ACC112 (cell line): ENCODE measurements around the gene ANKMY1.
"Not testable (repeated sequence)": the region's sequence is repeated elsewhere in the genome, so short reads cannot be mapped to it uniquely, and the experiment has no call there.

ENCODE experiments used
- H2AFZ ChIP-seq: fragments of 200-600 bp; sonication (generic); one replicate; pipeline ENCODE4 v1.6.0; 2017; ENCODE audit warnings: antibody characterized with exemption, low read length; ENCODE audit not compliant: unreplicated experiment
- H3K27ac ChIP-seq: fragments of 200-600 bp; sonication (generic); 2 replicates; pipeline ENCODE4 v1.5.1; 2014; ENCODE audit warnings: low read depth, mild to moderate bottlenecking, antibody characterized with exemption, low read length, moderate library complexity
- H3K27me3 ChIP-seq: fragments of 200-600 bp; sonication (generic); 2 replicates; pipeline ENCODE4 v1.6.1; 2014; ENCODE audit warnings: mild to moderate bottlenecking, antibody characterized with exemption, low read length, moderate library complexity, mixed read lengths; ENCODE audit not compliant: insufficient read depth
- H3K36me3 ChIP-seq: fragments of 200-600 bp; sonication (generic); 2 replicates; pipeline ENCODE4 v1.6.1; 2016; ENCODE audit warnings: mild to moderate bottlenecking, antibody characterized with exemption, low read length, moderate library complexity, mixed read lengths; ENCODE audit not compliant: insufficient read depth
- H3K4me1 ChIP-seq: fragments of 200-600 bp; sonication (generic); one replicate; pipeline ENCODE4 v1.6.1; 2016; ENCODE audit warnings: low read length, mixed read lengths; ENCODE audit not compliant: insufficient read depth, unreplicated experiment, control insufficient read depth
- H3K4me3 ChIP-seq: fragments of 200-600 bp; sonication (generic); 2 replicates; pipeline ENCODE4 v1.5.1; 2014; ENCODE audit warnings: mild to moderate bottlenecking, low read depth, low read length
- H3K79me2 ChIP-seq: fragments of 200-600 bp; sonication (generic); one replicate; pipeline ENCODE4 v1.6.0; 2016; ENCODE audit warnings: low read length; ENCODE audit not compliant: control insufficient read depth, unreplicated experiment, insufficient read depth

The ANKMY1 gene

DNA sequence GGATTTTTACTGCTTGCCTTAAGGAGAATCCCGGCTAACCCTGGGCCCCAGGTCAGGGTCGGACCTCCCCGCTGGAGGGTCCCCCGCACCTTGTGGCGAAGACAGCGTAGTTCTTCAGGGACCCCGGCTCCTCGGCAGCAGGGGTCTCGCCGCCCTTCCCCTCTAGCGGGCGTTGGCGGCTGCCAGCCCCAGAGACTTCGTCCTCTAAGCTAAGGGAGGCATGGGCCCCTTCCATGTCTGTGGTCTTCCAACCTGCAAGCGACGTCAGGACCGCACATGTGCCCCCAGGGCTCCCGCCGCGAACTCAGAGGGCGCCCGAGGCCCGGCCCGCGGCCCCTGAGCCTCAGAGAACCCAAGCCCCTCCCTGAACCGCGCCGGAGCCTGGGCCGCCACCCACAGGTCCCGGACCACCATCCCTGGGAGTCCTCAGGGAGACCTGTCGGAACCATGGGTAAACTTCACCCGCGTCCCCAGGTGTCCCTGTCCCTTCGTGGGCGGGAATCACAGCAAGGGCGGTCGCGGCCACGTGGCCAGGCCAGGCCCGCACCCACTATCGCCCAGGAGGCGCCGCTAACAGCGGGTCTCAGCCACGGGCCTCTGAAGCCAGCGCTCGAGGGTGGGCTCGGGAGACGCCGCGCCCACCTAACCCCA, 562 bp downstream of the ANKMY1 start:
- Histone ChIP-seq H3K27ac (no peak overlapping the region), H3K4me3 (peak overlapping the region; percentile 84), H3K36me3 (peaks cover 11% of the 10 kb centered on the region; the same call in 1 of the 2 replicates), H3K27me3 (no peaks in the 10 kb centered on the region), H2AFZ (peak overlapping the region; percentile 74), H3K4me1 (peaks cover 24% of the 10 kb centered on the region), H3K79me2 (peaks cover 29% of the 10 kb centered on the region)

GRCh38 chr2:240556553-240557100, 1.2 kb downstream of the ANKMY1 start:
- H3K27me3 ChIP-seq = no peaks in the 10 kb centered on the region
- H3K79me2 ChIP-seq = peaks cover 29% of the 10 kb centered on the region
- peaks cover 15% of the 10 kb centered on the region; the same call in 1 of the 2 replicates for H3K36me3 ChIP-seq
- H3K4me3 ChIP-seq = peak overlapping the region; percentile 84
- no peak overlapping the region for H2AFZ ChIP-seq
- peaks cover 18% of the 10 kb centered on the region for H3K4me1 ChIP-seq
- H3K27ac ChIP-seq = no peak overlapping the region

DNA sequence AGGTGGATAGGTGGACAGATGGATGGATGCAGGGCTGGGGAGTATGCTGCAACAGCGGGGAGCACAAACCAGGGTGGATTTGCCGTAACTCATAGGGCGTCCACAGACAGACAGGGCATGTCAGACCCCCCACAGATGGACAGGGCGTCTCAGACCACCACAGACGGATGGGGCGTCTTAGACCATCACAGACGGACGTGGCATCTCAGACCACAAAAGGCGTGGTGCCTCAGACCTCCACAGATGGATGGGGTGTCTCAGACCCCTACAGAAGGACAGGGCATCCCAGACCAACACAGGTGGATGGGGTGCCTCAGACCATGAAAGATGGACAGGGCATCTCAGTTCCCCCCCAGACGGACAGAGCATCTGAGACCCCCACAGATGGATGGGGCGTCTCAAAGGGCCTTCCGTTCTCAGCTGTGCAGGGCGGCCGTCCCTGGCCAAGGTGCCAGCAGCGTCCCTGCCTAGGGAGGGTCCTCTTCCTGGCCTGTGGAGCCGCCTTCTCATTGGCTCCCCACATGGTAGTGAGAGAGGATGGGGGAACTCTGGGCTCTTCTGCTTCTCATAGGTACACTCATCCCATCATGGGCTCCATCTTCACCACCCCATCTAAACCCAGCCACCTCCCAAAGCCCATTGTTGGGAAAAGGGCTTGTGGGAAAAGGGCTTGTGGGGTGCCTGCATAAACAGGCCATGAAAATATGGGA, 2.1 kb downstream of the ANKMY1 start:
- Histone ChIP-seq H3K79me2 (peaks cover 29% of the 10 kb centered on the region), H3K4me1 (peaks cover 18% of the 10 kb centered on the region), H3K4me3 (no peak overlapping the region), H3K27me3 (no peaks in the 10 kb centered on the region), H2AFZ (no peak overlapping the region), H3K27ac (no peak overlapping the region), H3K36me3 (peaks cover 24% of the 10 kb centered on the region)

DNA sequence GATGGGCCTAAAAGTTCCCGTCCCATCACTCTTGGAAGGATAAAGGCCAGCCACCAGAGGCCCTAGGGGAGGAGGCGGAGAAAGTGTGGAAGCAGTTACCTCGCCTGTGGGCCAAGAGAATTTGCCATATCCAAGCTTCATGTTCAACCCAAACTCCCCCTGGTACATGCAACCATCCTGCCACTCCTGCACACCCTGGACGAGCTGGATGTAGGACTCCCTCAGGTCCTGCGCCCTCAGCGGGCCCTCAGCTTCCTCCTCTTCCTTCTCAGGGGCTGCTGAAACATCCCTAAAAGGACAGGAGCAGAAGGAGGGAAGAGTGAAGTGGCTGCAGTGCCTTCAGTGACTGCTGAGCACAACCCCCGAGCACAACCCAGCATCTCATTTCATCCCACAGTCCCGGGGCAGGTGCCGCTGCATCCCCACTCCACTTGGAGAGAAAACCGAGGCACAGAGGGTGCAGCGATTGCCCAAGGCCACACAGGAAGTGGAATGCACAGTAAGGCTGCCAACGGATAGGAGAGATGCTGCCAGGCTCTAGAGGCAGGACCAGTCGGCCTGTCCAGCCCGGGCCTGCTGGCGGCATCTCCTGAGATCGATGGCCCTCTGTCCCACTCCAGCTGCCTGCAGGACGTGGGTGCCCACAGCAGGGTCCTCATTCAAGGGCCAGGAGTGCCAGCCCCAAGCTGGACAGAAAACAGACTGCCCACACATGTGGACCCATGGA, 2.9 kb downstream of the ANKMY1 start:
- no peaks in the 10 kb centered on the region for H3K27me3 ChIP-seq
- H2AFZ ChIP-seq = no peak overlapping the region
- H3K36me3 ChIP-seq = peaks cover 27% of the 10 kb centered on the region
- peaks cover 29% of the 10 kb centered on the region for H3K79me2 ChIP-seq
- no peak overlapping the region for H3K27ac ChIP-seq
- H3K4me3 ChIP-seq = no peak overlapping the region
- peaks cover 18% of the 10 kb centered on the region for H3K4me1 ChIP-seq

DNA sequence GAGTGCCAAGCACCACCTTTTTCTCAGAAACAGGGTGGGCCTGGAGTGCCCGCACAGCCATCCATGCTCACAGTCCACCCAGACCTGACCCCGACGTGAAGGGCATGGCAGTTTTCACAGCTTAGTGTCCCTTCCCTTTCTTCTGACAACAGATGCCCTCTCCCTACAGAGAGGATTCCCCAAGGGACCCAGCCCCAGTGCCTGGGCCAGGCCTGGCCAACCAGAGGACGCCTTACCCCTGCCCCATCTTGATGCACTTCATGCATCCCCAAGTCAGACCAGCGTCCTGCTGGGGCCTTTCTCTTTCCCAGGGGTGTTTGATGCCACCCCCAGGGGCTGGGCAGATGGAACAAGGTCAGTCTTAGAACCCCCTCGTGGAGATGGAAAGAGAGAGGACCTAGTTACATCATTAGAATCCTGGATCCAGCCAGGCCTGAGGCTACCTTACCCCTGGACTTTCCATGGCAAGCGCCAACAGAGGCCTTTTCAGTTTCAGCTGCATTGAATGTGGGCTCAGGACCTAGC, 3.8 kb downstream of the ANKMY1 start:
- Histone ChIP-seq H3K4me3 (no peak overlapping the region), H3K36me3 (peaks cover 27% of the 10 kb centered on the region), H3K79me2 (peaks cover 22% of the 10 kb centered on the region), H3K4me1 (peaks cover 10% of the 10 kb centered on the region), H3K27me3 (no peaks in the 10 kb centered on the region), H2AFZ (no peak overlapping the region), H3K27ac (no peak overlapping the region)

GRCh38 chr2:240551811-240552210, 6.0 kb downstream of the ANKMY1 start:
- Histone ChIP-seq H3K27ac (no peak overlapping the region), H3K27me3 (no peaks in the 10 kb centered on the region), H3K36me3 (peaks cover 27% of the 10 kb centered on the region), H2AFZ (no peak overlapping the region), H3K4me3 (no peak overlapping the region), H3K4me1 (no peaks in the 10 kb centered on the region), H3K79me2 (peaks cover 10% of the 10 kb centered on the region)

DNA sequence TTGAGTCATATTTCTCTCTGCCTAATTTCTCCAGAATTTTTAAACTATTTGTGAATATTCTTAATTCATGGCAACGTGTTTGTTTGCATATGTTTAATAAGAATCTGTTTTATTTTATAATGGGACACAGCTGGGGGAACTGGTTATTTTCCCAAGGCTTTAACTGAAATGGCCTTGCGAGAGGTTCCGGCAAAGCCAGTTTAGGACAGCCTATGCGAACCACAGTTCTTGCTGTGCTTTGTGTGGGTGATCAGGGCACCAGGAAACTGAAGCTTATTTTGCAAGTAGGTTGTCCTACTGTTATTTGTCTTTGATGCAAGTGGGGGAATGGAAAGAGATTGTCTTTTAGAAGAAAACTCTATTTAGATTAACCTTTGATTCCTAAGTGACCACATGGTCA, 6.5 kb downstream of the ANKMY1 start:
- Histone ChIP-seq H3K4me3 (no peak overlapping the region), H3K79me2 (peaks cover 5% of the 10 kb centered on the region), H2AFZ (no peak overlapping the region), H3K27ac (no peak overlapping the region), H3K27me3 (no peaks in the 10 kb centered on the region), H3K4me1 (no peaks in the 10 kb centered on the region), H3K36me3 (peaks cover 27% of the 10 kb centered on the region)

DNA sequence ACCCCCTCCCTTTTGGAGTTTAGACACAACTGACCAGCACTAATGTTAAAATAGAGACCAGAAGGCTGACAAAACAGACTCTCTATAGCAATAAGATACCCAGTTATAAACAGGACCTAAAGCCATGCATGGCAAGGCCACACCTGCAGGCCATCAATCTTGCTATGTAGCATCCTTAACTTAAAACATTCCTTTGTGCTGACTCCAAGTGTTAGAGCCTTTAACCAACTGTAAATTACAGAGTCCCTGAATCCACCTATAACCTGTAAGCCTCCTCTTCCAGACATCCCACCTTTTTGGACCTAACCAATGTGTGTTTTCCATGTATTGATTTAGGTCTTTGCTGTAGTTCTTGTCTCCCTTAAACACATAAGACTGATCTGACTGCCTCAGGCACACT, 17.9 kb downstream of the ANKMY1 start:
- Histone ChIP-seq H3K4me1 (no peaks in the 10 kb centered on the region), H3K27me3 (no peaks in the 10 kb centered on the region), H3K79me2 (no peaks in the 10 kb centered on the region), H3K4me3 (no peak overlapping the region), H3K36me3 (peaks cover 7% of the 10 kb centered on the region), H2AFZ (no peak overlapping the region), H3K27ac (no peak overlapping the region)

GRCh38 chr2:240539101-240539500, 18.7 kb downstream of the ANKMY1 start:
- not testable (repeated sequence) for H3K27ac ChIP-seq, H3K4me3 ChIP-seq, H3K27me3 ChIP-seq, H3K36me3 ChIP-seq, H3K79me2 ChIP-seq, H3K4me1 ChIP-seq, H2AFZ ChIP-seq

GRCh38 chr2:240538031-240538780, 19.6 kb downstream of the ANKMY1 start:
- no peak overlapping the region for H3K4me3 ChIP-seq
- no peaks in the 10 kb centered on the region for H3K4me1 ChIP-seq
- H3K36me3 ChIP-seq = peaks cover 7% of the 10 kb centered on the region
- no peaks in the 10 kb centered on the region for H3K79me2 ChIP-seq
- no peak overlapping the region for H2AFZ ChIP-seq
- no peaks in the 10 kb centered on the region for H3K27me3 ChIP-seq
- no peak overlapping the region for H3K27ac ChIP-seq
